Left ventricle myocardium inferior (tissue), 1 donor: ENCODE data around the gene UBL4A. TPM values are rescaled to one million over a fixed set of nuclear protein-coding genes. Genes with fewer than 3 reads are reported as not detected.

Experiments used
- DNase-seq: peaks from one replicate; pipeline ENCODE4 v3.0.0-alpha.2; 2020
- H3K27ac ChIP-seq: fragments of 200-600 bp; replicated peaks from 2 replicates; pipeline ENCODE4 v1.8.0; 2021
- H3K27me3 ChIP-seq: fragments of 200-600 bp; 2 replicates; pipeline ENCODE4 v1.8.0; 2021; ENCODE audit warnings: low read depth
- H3K36me3 ChIP-seq: fragments of 200-600 bp; 2 replicates; pipeline ENCODE4 v1.8.0; 2021
- H3K4me1 ChIP-seq: fragments of 200-600 bp; 2 replicates; pipeline ENCODE4 v1.8.0; 2021
- H3K4me3 ChIP-seq: fragments of 200-600 bp; 2 replicates; pipeline ENCODE4 v1.8.0; 2021; ENCODE audit warnings: mild to moderate bottlenecking, moderate library complexity
- H3K9me3 ChIP-seq: fragments of 200-600 bp; replicated peaks from 2 replicates; pipeline ENCODE4 v1.8.0; 2021
- intact Hi-C: fragments of 100-400 bp; cut with micrococcal nuclease; formaldehyde crosslinking; loops from one replicate; pipeline ENCODE4 v1.11.0; 2022
- total RNA-seq: library from RNA; stranded (reverse); fragmentation: NEBNext Ultra II Directional; extraction: Animal tissue kit (Norgen Biotek cat#: 25700); gene quantifications from one replicate; pipeline ENCODE4 v1.2.1, GENCODE V29; 2021
- TF ChIP-seq, protein P1 (sequence below): fragments of 200-600 bp; IDR thresholded peaks from 2 replicates; pipeline ENCODE4 v1.8.0; 2021; ENCODE audit warnings: antibody characterized with exemption, mild to moderate bottlenecking, borderline replicate concordance
- donor health status: DM: no; HTN: yes; CAD: no; lungs with severe emphysema.

UBL4A gene
- total RNA-seq, 1 donor from 2014 or later = 60.2 TPM

DNA sequence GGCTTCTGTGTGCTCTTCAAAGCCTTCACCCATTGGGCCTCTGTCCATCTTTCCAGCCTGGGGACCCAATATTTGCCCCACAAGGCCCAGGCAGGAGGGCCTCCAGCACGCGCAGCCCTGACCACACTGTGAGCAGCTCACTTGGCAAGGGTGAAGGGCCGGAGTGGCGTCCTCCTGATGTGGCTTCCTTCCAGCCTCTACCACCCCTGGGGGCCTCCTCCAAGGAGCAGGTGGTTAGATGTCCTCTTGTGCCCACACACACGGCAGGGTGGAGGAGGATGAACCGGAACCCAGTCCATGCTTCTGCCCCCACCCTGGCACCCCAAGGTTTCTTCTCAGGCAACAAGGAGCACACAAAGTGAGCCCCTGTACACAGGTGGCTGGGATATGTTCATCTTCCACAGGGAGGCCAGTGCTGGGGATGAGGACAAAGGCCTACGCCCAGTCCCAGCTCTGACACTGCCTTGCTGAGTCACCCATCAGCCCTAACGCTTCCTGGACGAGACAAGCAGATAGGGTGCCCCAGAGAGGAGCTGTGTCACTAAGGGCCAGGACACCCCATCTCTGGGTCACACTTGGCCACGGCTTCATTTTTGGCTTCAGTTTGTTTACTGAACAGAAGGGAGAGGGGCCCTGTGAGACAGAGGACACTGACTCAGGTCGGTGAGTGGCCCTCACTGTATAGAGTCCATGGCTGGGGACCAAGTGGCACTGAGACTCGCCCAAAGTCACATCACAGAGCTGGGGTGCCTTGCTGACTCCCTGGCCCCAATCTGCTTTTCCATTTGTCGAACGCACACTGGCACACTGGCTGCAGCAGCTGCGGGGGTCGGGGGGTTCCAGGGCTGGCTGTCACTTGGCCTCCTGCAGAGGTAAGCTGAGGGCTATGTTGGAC is 1.9 kb downstream of the UBL4A start:
- peaks cover 47% of the 10 kb centered on the region for H3K4me1 ChIP-seq
- peak overlapping the region; percentile 78 for H3K4me3 ChIP-seq
- TF ChIP-seq, protein P1, sequence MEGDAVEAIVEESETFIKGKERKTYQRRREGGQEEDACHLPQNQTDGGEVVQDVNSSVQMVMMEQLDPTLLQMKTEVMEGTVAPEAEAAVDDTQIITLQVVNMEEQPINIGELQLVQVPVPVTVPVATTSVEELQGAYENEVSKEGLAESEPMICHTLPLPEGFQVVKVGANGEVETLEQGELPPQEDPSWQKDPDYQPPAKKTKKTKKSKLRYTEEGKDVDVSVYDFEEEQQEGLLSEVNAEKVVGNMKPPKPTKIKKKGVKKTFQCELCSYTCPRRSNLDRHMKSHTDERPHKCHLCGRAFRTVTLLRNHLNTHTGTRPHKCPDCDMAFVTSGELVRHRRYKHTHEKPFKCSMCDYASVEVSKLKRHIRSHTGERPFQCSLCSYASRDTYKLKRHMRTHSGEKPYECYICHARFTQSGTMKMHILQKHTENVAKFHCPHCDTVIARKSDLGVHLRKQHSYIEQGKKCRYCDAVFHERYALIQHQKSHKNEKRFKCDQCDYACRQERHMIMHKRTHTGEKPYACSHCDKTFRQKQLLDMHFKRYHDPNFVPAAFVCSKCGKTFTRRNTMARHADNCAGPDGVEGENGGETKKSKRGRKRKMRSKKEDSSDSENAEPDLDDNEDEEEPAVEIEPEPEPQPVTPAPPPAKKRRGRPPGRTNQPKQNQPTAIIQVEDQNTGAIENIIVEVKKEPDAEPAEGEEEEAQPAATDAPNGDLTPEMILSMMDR = no peak
- peak overlapping the region; percentile 96 for H3K27ac ChIP-seq
- H3K27me3 ChIP-seq = no peaks in the 10 kb centered on the region
- intact Hi-C loops = no loop called here
- DNase-seq = no peak
- no peaks in the 10 kb centered on the region for H3K9me3 ChIP-seq
- peaks cover 8% of the 10 kb centered on the region for H3K36me3 ChIP-seq

DNA sequence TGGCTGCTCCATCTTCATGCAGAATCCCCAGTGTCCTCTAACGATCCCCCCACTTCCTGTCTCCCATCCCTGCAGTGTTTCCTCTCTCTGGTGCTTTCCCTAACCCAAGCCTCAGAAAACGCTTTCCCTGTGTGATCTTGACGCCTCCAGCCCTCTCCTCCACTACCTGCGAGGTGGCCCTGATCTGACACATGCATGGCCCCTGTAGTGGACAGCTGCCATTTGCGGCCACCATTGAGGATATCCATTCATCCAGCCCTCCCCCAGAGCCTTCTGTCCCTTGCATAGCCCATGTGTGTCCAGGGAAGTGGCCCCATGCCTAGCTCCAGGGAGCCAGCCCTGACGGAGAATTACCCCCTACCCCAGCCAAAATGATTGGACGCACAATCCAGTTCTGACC is 3.1 kb downstream of the UBL4A start:
- no peaks in the 10 kb centered on the region for H3K9me3 ChIP-seq
- H3K27me3 ChIP-seq = no peaks in the 10 kb centered on the region
- TF ChIP-seq, protein P1 = no peak
- peaks cover 38% of the 10 kb centered on the region for H3K4me1 ChIP-seq
- peaks cover 8% of the 10 kb centered on the region for H3K36me3 ChIP-seq
- DNase-seq = no peak
- intact Hi-C loops = no loop called here
- no peak overlapping the region for H3K4me3 ChIP-seq
- no peak overlapping the region for H3K27ac ChIP-seq

DNA sequence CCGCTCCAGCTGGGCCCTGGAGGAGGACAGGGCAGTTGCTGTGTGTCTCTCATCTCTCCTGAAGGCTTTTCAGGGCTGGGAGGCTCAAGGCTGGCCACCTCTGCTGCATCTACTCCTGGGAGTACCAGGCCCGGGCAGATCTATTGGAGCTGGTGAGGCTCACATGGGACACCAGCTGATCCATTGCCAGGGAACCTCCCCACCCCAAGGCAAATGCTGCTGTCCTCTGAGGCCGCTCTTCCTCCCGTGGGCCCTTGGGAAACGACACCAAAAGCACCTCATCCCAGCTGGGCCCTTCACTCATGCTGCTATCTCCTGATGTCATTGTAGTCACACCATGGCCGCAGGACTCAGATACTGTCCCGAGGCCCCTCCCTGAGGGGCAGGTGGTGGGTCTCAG is 3.6 kb downstream of the UBL4A start:
- intact Hi-C loops = no loop called here
- TF ChIP-seq, protein P1 = no peak
- Histone ChIP-seq H3K27me3 (no peaks in the 10 kb centered on the region), H3K4me3 (no peak overlapping the region), H3K36me3 (peaks cover 8% of the 10 kb centered on the region), H3K9me3 (no peaks in the 10 kb centered on the region), H3K4me1 (peaks cover 43% of the 10 kb centered on the region), H3K27ac (no peak overlapping the region)
- DNase-seq = no peak

DNA sequence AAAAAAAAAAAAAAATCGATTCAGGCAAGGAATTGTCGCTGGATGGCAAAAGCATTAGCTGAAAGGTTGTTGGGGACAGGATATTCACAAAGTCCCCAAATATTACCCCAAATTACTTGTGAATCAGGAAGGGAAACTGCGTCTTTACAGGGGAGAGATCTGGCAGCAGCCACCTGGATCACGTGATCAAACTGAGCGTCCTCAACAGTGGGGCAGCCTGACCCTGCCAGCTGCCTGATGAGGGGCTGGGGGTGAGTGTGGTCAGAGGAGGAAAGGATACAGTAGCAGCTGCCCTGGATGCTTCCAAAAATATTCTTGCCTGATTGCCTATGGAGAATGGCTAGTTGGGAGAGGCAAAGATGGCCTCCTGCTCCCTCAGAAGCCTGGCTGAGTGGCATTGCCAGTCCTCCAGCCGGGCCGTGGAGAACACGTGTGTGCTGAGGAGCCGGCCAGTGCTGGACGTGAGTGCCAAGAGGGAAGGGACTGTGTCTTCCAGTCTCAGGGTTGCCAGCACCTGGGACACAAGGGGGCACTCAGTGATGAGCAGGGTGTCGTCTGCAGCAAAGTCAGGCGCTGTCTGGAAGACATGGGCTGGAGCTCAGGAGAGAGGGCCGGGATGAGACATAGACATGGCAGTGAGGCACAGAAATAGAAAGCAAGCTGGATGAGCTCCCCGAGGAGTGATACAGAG is 4.4 kb downstream of the UBL4A start:
- no peak overlapping the region for H3K27ac ChIP-seq
- intact Hi-C loops = no loop called here

DNA sequence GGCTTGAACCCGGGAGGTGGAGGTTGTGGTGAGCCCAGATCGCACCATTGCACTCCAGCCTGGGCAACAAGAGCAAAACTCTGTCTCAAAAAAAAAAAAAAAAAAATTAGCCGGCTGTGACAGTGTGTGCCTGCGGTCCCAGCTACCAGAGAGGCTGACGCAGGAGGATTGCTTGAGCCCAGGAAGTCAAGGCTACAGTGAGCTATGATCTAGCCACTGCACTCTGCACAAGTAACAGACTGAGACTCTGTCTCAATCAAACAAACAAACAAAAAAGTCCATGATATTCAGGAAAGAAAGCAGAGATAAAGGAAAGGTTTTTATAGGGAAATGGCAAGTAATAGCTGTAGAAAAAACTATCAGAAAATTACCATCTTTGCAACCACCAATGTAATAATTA is 5.2 kb downstream of the UBL4A start:
- TF ChIP-seq, protein P1 = no peak
- no peaks in the 10 kb centered on the region for H3K27me3 ChIP-seq
- H3K27ac ChIP-seq = no peak overlapping the region
- intact Hi-C loops = no loop called here
- DNase-seq = no peak
- no peaks in the 10 kb centered on the region for H3K9me3 ChIP-seq
- H3K36me3 ChIP-seq = peaks cover 8% of the 10 kb centered on the region
- no peak overlapping the region for H3K4me3 ChIP-seq
- peaks cover 33% of the 10 kb centered on the region for H3K4me1 ChIP-seq

More for the DNA sequence above, 4.4 kb downstream of the UBL4A start:
- Histone ChIP-seq H3K4me1 (peaks cover 38% of the 10 kb centered on the region), H3K27me3 (no peaks in the 10 kb centered on the region), H3K36me3 (peaks cover 8% of the 10 kb centered on the region), H3K4me3 (no peak overlapping the region), H3K9me3 (no peaks in the 10 kb centered on the region)
- TF ChIP-seq, protein P1 = no peak
- no peak for DNase-seq
